Measurements from ENCODE around the gene SYAP1. TPM values are rescaled to one million over a fixed set of nuclear protein-coding genes. Genes with fewer than 3 reads are reported as not detected.

The SYAP1 gene
- total and polyA plus RNA-seq, 9 of the 15 experiments (the other 6 are each of a cell fraction or from before 2014, with no cell fraction given), result 5.7 to 35.3 (median 27.6) TPM

DNA sequence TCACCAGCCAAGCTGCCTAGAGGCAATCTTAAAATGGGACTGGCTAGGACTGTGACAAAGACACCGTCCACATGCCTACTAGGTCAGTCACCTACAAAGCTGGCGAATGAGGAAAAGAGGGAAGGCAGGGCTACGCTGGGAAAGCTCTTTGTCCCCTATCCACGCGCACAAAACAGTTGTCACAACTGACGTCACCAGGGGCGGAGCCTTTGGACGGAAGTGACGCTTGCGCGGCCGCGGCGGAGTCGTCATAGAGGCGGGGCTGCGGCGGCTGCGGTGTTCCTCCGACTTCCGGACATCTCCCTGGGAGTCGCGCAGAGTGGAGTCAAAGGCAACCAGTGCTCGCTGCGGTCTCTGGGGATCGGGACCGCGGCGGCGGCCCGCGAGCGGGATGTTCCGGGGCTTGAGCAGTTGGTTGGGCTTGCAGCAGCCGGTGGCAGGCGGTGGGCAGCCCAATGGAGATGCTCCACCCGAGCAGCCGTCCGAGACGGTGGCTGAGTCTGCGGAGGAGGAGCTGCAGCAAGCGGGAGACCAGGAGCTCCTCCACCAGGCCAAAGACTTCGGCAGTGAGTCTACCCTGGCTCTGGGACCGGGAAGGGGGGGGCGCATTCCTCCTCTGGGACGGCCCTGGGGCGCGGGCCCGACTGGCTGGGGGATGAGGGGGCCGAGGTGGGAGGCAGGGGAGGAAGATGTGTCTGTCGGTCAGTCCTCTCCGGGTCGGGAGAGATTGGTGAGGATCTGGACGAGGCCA, at the start of gene SYAP1 (continued):
- TF ChIP-seq ZNF589 (CRISPR knock-in tag; IDR thresholded peaks at IDR 0.05; ENCODE audit: low read depth), result no peak
- no peak for TF ChIP-seq ZFP1 (CRISPR knock-in tag; IDR thresholded peaks at IDR 0.05)
- peak; percentile 83 for TF ChIP-seq TAF9B (IDR thresholded peaks at IDR 0.05; ENCODE audit: partially characterized antibody)
- no peak for TF ChIP-seq SRSF3 (IDR thresholded peaks at IDR 0.05; ENCODE audit: insufficient read depth, low read length)
- TF ChIP-seq ZNF280B (CRISPR knock-in tag; IDR thresholded peaks at IDR 0.05), result no peak
- no peak for TF ChIP-seq ARID3A (IDR thresholded peaks at IDR 0.05; ENCODE audit: borderline replicate concordance, low read depth, low read length)
- no peak for TF ChIP-seq KAT7 (CRISPR knock-in tag; IDR thresholded peaks at IDR 0.05; ENCODE audit: borderline replicate concordance)
- no peak for TF ChIP-seq ZNF586 (CRISPR knock-in tag; conservative IDR thresholded peaks at IDR 0.05)
- TF ChIP-seq ZNF253 (CRISPR knock-in tag; conservative IDR thresholded peaks at IDR 0.05), result no peak
- no peak for TF ChIP-seq HINFP (tag; conservative IDR thresholded peaks at IDR 0.05; ENCODE audit: low read depth)
- no peak for TF ChIP-seq RBM17 (IDR thresholded peaks at IDR 0.05; ENCODE audit: borderline replicate concordance, low read depth, low read length)
- TF ChIP-seq BHLHE40 (IDR thresholded peaks at IDR 0.05; ENCODE audit: low read length), result no peak
- no peak for TF ChIP-seq CBFB (CRISPR knock-in tag; IDR thresholded peaks at IDR 0.05)
- no peak for TF ChIP-seq U2AF2 (optimal IDR thresholded peaks at IDR 0.05; ENCODE audit: low read depth, low read length)
- no peak for TF ChIP-seq KDM2B (CRISPR knock-in tag; IDR thresholded peaks at IDR 0.05)
- TF ChIP-seq TAL1 (IDR thresholded peaks at IDR 0.05), result no peak

Measured in K562 (cell line).